ENCODE measurements around the gene MOV10L1. TPM values are rescaled to one million over a fixed set of nuclear protein-coding genes. Genes with fewer than 3 reads are reported as not detected.

MOV10L1 gene
- total RNA-seq, 1 experiment from 2014 or later, result 0.26 TPM

DNA sequence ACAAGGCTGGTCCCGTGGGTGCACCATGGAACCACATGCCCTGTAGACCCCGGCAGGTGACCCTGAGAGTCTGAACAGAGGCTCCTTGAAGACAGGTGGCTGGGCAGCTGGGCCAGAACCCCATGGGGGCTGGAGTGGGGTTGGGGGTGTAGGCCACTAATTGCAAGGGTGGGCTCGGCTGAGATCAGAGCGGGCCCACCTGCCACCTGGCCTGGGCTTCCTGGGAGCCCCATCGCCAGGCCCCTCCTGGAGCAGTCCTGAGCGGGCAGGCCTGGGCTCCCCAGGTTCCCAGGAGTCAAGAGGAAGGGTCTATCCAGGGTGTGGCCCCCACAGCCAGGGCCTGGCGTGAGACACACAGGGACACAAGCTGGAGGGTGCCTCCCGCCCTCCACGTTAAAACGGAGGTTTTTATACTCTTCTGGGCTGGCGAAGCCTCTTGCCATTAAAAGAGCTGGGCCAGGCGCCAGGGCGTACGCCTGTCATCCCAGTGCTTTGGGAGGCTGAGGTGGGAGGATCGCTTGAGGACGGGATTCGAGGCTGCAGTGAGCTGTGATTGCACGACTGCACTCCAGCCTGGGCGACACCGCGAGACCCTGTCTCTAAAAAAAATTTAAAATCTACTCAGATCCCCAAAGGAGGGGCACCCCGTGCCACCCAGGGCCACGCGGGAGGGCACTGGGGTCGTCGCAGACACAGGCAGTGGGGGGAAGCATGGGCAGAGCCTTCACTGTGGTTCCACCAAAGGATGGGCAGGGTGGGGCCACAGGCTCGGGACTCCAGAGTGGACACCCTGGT is 91.1 kb downstream of the MOV10L1 start:
- no TSS peak for BruUV-seq (replicated peaks)
- POLR2A ChIA-PET (ENCODE audit: unreplicated experiment), result no interaction called here
- no peak for ATAC-seq
- Histone ChIP-seq H3K4me2 (ENCODE audit: low read length) (no peak overlapping the region), H3K9ac (ENCODE audit: low read length) (no peak overlapping the region), H3K4me1 (ENCODE audit: insufficient read depth, low read length) (0 out of 2 replicates have a peak, but pooled peaks cover 3% of the 10 kb centered on the region), H3K4me3 (ENCODE audit: low read length) (no peak overlapping the region), H3K9me3 (ENCODE audit: low read length) (no peaks in the 10 kb centered on the region), H3K79me2 (ENCODE audit: low read length) (no peaks in the 10 kb centered on the region), H3K9me2 (replicated peaks; ENCODE audit: low read length) (no peaks in the 10 kb centered on the region), H4K20me1 (ENCODE audit: low read length) (no peaks in the 10 kb centered on the region), H3K36me3 (ENCODE audit: low read depth, low read length) (no peaks in the 10 kb centered on the region), H3K27ac (ENCODE audit: low read length) (no peak overlapping the region), H3K27me3 (ENCODE audit: low read length) (no peaks in the 10 kb centered on the region), H2AFZ (ENCODE audit: low read length) (no peak overlapping the region), H3F3A (ENCODE audit: low read length, unreplicated experiment) (no peaks in the 10 kb centered on the region)
- CTCF ChIA-PET, result no interaction called here
- TF ChIP-seq, protein P1, sequence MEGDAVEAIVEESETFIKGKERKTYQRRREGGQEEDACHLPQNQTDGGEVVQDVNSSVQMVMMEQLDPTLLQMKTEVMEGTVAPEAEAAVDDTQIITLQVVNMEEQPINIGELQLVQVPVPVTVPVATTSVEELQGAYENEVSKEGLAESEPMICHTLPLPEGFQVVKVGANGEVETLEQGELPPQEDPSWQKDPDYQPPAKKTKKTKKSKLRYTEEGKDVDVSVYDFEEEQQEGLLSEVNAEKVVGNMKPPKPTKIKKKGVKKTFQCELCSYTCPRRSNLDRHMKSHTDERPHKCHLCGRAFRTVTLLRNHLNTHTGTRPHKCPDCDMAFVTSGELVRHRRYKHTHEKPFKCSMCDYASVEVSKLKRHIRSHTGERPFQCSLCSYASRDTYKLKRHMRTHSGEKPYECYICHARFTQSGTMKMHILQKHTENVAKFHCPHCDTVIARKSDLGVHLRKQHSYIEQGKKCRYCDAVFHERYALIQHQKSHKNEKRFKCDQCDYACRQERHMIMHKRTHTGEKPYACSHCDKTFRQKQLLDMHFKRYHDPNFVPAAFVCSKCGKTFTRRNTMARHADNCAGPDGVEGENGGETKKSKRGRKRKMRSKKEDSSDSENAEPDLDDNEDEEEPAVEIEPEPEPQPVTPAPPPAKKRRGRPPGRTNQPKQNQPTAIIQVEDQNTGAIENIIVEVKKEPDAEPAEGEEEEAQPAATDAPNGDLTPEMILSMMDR (conservative IDR thresholded peaks at IDR 0.05; ENCODE audit: low read depth, low read length), result no peak
- TF ChIP-seq EZH2 (IDR thresholded peaks at IDR 0.05; ENCODE audit: low read length, unreplicated experiment) (no peak), EZH2phosphoT487 (IDR thresholded peaks at IDR 0.05; ENCODE audit: borderline replicate concordance, low read length) (no peak)
- intact Hi-C loops (cut with micrococcal nuclease), result no loop called here
- DNase-seq, result no peak

DNA sequence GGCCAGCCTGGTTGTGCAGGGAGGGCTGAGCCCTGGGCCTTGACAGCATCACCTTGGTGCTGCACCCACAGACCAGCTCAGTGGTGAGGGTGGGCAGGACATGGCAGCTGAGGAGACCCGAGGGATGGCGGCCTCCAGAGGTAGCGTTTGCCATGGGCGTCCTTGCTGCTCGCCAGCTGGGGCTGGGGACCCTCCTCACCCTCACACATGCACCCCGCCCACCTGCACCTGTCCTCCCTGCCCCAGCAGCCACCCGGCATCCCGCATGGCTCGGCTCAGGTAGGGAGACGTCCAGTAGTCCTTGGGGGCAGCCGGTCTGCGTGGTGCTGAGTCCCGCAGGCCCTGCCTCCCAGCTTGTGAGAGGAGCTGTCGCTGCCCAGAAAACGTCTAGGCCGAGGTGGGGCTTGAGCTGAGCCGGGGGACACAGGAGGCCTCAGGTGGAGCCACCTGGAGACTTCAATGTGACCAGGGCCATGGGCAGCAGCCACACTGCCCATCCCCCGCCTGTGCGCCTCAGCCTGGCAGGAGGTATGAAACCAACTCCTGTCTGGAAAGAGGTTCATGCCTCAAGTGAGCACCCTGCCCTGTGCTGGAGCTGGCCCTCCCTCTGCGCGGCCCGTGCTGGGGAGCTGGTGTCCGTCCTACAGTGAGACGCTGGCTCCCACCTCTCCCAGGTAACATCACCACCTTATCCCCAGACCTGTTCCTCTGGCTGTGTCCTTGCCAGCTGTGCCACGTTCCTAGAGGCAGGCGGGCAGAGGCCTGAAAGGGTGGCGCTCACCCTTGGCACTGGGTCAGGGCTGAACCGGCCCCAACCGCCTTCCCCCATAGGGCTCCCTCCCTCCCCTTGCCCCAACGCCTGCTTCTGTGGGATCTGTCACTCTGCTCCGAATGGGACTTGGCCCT is 92.6 kb downstream of the MOV10L1 start:
- intact Hi-C loops (cut with micrococcal nuclease), result no loop called here
- Histone ChIP-seq H3F3A (ENCODE audit: low read length, unreplicated experiment) (no peaks in the 10 kb centered on the region), H3K4me1 (ENCODE audit: insufficient read depth, low read length) (peaks cover 11% of the 10 kb centered on the region), H3K9ac (ENCODE audit: low read length) (no peak overlapping the region), H3K27ac (ENCODE audit: low read length) (no peak overlapping the region), H4K20me1 (ENCODE audit: low read length) (no peaks in the 10 kb centered on the region), H3K9me3 (ENCODE audit: low read length) (no peaks in the 10 kb centered on the region), H3K4me2 (ENCODE audit: low read length) (no peak overlapping the region), H3K27me3 (ENCODE audit: low read length) (no peaks in the 10 kb centered on the region), H3K9me2 (replicated peaks; ENCODE audit: low read length) (no peaks in the 10 kb centered on the region), H3K36me3 (ENCODE audit: low read depth, low read length) (no peaks in the 10 kb centered on the region), H3K4me3 (ENCODE audit: low read length) (no peak overlapping the region), H3K79me2 (ENCODE audit: low read length) (peaks cover 15% of the 10 kb centered on the region), H2AFZ (ENCODE audit: low read length) (no peak overlapping the region)
- CTCF ChIA-PET, result no interaction called here
- BruUV-seq (replicated peaks), result no TSS peak
- POLR2A ChIA-PET (ENCODE audit: unreplicated experiment), result no interaction called here
- TF ChIP-seq, protein P1 (conservative IDR thresholded peaks at IDR 0.05; ENCODE audit: low read depth, low read length), result no peak
- TF ChIP-seq EZH2 (IDR thresholded peaks at IDR 0.05; ENCODE audit: low read length, unreplicated experiment), result no peak
- no peak for TF ChIP-seq EZH2phosphoT487 (IDR thresholded peaks at IDR 0.05; ENCODE audit: borderline replicate concordance, low read length)
- no peak for ATAC-seq
- no peak for DNase-seq
